Upper lobe of right lung (tissue), 1 donor: ENCODE results near the gene DOK6. TPM values are rescaled to one million over a fixed set of nuclear protein-coding genes. Genes with fewer than 3 reads are reported as not detected.
"Not testable (repeated sequence)": the region's sequence is repeated elsewhere in the genome, so short reads cannot be mapped to it uniquely, and the experiment has no call there.

ENCODE experiments used
- ATAC-seq: fragments of 200-7000 bp; cut with Tn5 transposase; one replicate; pipeline ENCODE4 v1.9.1; 2020; ENCODE audit warnings: mild to moderate bottlenecking, moderate library complexity
- DNase-seq: peaks from one replicate; pipeline ENCODE4 v3.0.0-alpha.2; 2020
- H3K27ac ChIP-seq: fragments of 200-600 bp; one replicate; pipeline ENCODE4 v1.8.0; 2022
- H3K27me3 ChIP-seq: fragments of 200-600 bp; one replicate; pipeline ENCODE4 v1.8.0; 2022; ENCODE audit warnings: mild to moderate bottlenecking
- H3K36me3 ChIP-seq: fragments of 200-600 bp; one replicate; pipeline ENCODE4 v1.8.0; 2022
- H3K4me1 ChIP-seq: fragments of 200-600 bp; one replicate; pipeline ENCODE4 v1.8.0; 2022
- H3K4me3 ChIP-seq: fragments of 200-600 bp; one replicate; pipeline ENCODE4 v1.8.0; 2022; ENCODE audit warnings: mild to moderate bottlenecking
- H3K9me3 ChIP-seq: fragments of 200-600 bp; one replicate; pipeline ENCODE4 v1.8.0; 2022
- intact Hi-C: fragments of 100-400 bp; cut with DNase I; formaldehyde crosslinking; loops from one replicate; pipeline ENCODE4 v1.11.0; 2022
- total RNA-seq: library from RNA; stranded (reverse); fragmentation: NEBNext Ultra II Directional; extraction: Animal tissue kit (Norgen Biotek cat#: 25700); gene quantifications from one replicate; pipeline ENCODE4 v1.2.1, GENCODE V29; 2021
- TF ChIP-seq, protein P1 (sequence below): fragments of 200-600 bp; IDR thresholded peaks from one replicate; pipeline ENCODE4 v1.8.0; 2022; ENCODE audit warnings: antibody characterized with exemption
- donor health status: DM: no; HTN: yes; CAD: no; lungs with severe emphysema.

Gene DOK6
- total RNA-seq, 1 donor from 2014 or later: 5.9 TPM

DNA sequence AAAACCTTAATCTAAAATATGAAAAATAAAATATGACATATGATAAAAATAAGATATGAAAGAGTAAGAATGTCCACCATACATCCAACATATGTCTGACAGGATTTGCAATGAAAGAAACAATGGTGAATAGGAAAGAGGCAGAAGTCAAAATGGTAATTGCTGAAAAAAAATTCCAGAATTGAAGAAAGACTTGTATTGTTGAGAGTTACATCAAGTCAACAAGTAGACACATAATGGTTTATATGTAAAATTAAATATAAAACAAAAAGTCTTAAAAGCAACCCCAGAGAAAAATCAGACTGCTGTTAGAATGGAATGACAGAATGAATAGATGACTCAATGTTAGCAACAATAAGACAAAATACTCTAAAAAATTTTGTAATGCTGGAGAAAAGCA lies 255.1 kb downstream of the DOK6 start:
- Histone ChIP-seq H3K27ac (no peak overlapping the region), H3K9me3 (no peaks in the 10 kb centered on the region), H3K4me1 (no peaks in the 10 kb centered on the region), H3K4me3 (no peak overlapping the region), H3K27me3 (no peaks in the 10 kb centered on the region), H3K36me3 (no peaks in the 10 kb centered on the region)
- TF ChIP-seq, protein P1, sequence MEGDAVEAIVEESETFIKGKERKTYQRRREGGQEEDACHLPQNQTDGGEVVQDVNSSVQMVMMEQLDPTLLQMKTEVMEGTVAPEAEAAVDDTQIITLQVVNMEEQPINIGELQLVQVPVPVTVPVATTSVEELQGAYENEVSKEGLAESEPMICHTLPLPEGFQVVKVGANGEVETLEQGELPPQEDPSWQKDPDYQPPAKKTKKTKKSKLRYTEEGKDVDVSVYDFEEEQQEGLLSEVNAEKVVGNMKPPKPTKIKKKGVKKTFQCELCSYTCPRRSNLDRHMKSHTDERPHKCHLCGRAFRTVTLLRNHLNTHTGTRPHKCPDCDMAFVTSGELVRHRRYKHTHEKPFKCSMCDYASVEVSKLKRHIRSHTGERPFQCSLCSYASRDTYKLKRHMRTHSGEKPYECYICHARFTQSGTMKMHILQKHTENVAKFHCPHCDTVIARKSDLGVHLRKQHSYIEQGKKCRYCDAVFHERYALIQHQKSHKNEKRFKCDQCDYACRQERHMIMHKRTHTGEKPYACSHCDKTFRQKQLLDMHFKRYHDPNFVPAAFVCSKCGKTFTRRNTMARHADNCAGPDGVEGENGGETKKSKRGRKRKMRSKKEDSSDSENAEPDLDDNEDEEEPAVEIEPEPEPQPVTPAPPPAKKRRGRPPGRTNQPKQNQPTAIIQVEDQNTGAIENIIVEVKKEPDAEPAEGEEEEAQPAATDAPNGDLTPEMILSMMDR: no peak
- intact Hi-C loops: no loop called here
- ATAC-seq (no peak), DNase-seq (no peak)

DNA sequence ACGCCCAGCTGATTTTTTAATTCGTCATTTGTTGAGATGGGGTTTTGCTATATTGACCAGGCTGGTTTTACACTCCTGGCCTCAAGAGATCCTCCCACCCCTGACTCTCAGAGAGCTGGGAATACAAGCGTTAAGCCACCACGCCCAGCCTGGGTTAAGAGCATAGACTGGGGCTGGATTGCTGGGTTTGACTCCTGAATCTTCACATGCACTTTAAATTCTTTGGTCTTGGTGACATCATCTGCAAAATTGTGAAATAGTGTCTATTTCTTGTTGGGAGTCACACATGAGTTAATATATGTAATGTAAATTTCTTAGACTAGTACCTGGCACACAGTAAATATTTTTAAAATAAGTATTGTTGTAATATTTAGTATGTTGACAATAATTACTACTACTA lies 257.4 kb downstream of the DOK6 start:
- H3K9me3 ChIP-seq: no peaks in the 10 kb centered on the region
- DNase-seq (no peak), ATAC-seq (no peak)
- no peak overlapping the region for H3K4me3 ChIP-seq
- H3K4me1 ChIP-seq: peaks cover 5% of the 10 kb centered on the region
- no peaks in the 10 kb centered on the region for H3K36me3 ChIP-seq
- intact Hi-C loops: no loop called here
- H3K27me3 ChIP-seq: no peaks in the 10 kb centered on the region
- TF ChIP-seq, protein P1: no peak
- no peak overlapping the region for H3K27ac ChIP-seq

DNA sequence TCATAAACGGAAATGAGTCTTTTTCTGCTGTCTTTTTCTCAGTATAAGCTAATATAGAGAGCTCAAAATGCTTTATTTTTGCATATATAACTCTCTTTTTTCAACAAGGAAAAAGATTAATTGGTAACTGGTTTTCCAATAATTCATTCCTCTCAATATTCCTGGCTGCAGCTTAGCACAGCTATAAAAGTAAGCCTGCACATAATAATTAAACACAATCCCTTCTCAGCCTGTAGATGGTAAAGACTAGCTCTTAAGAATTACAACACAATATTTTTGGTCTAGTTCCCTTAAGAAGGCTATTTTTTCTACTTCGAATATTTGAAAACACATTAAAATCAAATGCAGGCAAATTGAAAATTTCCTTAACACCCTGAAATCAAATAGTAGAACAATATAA lies 258.0 kb downstream of the DOK6 start:
- Histone ChIP-seq H3K27ac (no peak overlapping the region), H3K36me3 (no peaks in the 10 kb centered on the region), H3K27me3 (no peaks in the 10 kb centered on the region), H3K9me3 (no peaks in the 10 kb centered on the region), H3K4me3 (no peak overlapping the region), H3K4me1 (peaks cover 5% of the 10 kb centered on the region)
- DNase-seq (no peak), ATAC-seq (no peak)
- intact Hi-C loops: no loop called here
- TF ChIP-seq, protein P1: no peak

DNA sequence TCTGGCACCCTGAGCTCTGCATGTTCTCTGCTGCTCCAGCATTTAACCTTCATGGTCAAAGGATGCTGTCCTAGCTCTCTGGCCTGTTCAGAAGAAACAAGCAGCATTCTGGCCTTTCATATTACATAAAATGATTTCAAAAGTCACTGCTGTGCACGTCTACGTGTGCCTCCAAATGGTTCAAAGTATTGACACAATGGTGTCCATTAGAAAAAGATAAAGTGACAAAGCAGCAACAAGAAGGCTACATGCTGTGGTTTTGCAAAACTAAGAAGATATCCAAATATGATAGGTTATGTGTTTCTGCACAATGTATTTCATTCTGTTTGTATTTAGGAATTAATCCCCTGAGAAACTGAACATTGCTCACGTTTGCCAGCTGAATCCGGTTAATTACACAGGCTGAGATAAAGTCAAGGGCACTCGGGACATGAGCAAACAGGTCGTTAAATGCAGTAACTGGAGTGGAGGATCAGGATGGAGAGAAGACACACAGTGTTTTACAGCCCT lies 258.5 kb downstream of the DOK6 start:
- TF ChIP-seq, protein P1: no peak
- Histone ChIP-seq H3K36me3 (no peaks in the 10 kb centered on the region), H3K27me3 (no peaks in the 10 kb centered on the region), H3K4me3 (no peak overlapping the region), H3K27ac (no peak overlapping the region), H3K4me1 (peaks cover 5% of the 10 kb centered on the region), H3K9me3 (no peaks in the 10 kb centered on the region)
- intact Hi-C loops: no loop called here
- DNase-seq: no peak
- no peak for ATAC-seq

DNA sequence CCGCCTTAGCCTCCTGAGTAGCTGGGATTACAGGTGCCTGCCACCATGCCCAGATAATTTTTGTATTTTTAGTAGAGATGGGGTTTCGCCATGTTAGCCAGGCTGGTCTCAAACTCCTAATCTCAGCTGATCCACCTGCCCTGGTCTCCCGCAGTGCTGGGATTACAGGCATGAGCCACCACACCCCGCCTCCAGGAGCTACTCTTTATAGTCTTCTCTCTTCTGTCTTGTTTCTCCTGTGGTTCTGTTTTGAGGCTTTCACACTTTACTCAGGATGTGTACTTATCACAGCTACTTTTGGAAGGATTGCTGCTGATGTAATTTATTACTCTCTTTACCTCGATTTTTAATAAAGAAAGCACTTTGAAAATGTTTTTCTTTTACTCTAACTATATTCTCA lies 261.4 kb downstream of the DOK6 start:
- H3K4me1 ChIP-seq, H3K9me3 ChIP-seq, H3K4me3 ChIP-seq, DNase-seq, H3K36me3 ChIP-seq, intact Hi-C loops, ATAC-seq, H3K27me3 ChIP-seq, H3K27ac ChIP-seq: not testable (repeated sequence)

DNA sequence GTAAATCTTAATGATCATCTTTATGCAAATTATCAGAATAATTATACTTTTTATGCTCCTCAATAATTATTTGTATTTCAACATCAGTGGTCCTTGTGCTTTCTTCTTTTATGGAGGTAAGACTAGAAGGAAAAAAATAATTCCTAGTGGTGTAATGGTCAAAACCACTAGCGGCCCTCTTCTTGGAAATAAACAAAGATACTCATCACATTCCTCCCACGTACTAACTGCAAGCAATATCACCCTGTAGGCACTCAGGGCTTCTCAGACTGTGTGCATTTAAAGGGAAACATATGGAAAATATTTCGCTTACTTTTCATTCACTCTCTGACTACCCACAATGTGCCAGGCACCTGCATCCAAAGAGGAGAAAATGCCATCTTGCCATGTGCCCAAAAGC lies 263.7 kb downstream of the DOK6 start:
- Histone ChIP-seq H3K27ac (no peak overlapping the region), H3K4me3 (no peak overlapping the region), H3K27me3 (no peaks in the 10 kb centered on the region), H3K36me3 (no peaks in the 10 kb centered on the region), H3K9me3 (no peaks in the 10 kb centered on the region), H3K4me1 (peaks cover 5% of the 10 kb centered on the region)
- ATAC-seq (no peak), DNase-seq (no peak)
- intact Hi-C loops: no loop called here
- TF ChIP-seq, protein P1: no peak
